ENCODE measurements around the gene BUD31. TPM values are rescaled to one million over a fixed set of nuclear protein-coding genes. Genes with fewer than 3 reads are reported as not detected.
A peak's percentile ranks its signal among the peaks of the same experiment; 100 is the strongest.
"Not testable (repeated sequence)": the region's sequence is repeated elsewhere in the genome, so short reads cannot be mapped to it uniquely, and the experiment has no call there.

BUD31 gene
- total RNA-seq, 1 experiment from 2014 or later: 74.9 TPM

- not testable (repeated sequence) for DNase-seq; H3K4me3 ChIP-seq (ENCODE audit: insufficient read depth, low read depth, low read length); H3K27me3 ChIP-seq (ENCODE audit: control insufficient read depth, insufficient read depth, low read length)
- H3K36me3 ChIP-seq (replicated peaks; ENCODE audit: control insufficient read depth, insufficient read depth, low read length): peaks cover 21% of the 10 kb centered on the region
Observed at GRCh38 chr7:99387239-99387635, 21.5 kb upstream of the BUD31 start.

GRCh38 chr7:99387912-99388311, 20.9 kb upstream of the BUD31 start:
- H3K27me3 ChIP-seq (ENCODE audit: control insufficient read depth, insufficient read depth, low read length): no peaks in the 10 kb centered on the region
- H3K4me3 ChIP-seq (ENCODE audit: insufficient read depth, low read depth, low read length): no peak overlapping the region
- peaks cover 21% of the 10 kb centered on the region for H3K36me3 ChIP-seq (replicated peaks; ENCODE audit: control insufficient read depth, insufficient read depth, low read length)
- no peak for DNase-seq

GRCh38 chr7:99389772-99390171, 19.0 kb upstream of the BUD31 start:
- peaks cover 21% of the 10 kb centered on the region for H3K36me3 ChIP-seq (replicated peaks; ENCODE audit: control insufficient read depth, insufficient read depth, low read length)
- DNase-seq: peak; percentile 28

DNA sequence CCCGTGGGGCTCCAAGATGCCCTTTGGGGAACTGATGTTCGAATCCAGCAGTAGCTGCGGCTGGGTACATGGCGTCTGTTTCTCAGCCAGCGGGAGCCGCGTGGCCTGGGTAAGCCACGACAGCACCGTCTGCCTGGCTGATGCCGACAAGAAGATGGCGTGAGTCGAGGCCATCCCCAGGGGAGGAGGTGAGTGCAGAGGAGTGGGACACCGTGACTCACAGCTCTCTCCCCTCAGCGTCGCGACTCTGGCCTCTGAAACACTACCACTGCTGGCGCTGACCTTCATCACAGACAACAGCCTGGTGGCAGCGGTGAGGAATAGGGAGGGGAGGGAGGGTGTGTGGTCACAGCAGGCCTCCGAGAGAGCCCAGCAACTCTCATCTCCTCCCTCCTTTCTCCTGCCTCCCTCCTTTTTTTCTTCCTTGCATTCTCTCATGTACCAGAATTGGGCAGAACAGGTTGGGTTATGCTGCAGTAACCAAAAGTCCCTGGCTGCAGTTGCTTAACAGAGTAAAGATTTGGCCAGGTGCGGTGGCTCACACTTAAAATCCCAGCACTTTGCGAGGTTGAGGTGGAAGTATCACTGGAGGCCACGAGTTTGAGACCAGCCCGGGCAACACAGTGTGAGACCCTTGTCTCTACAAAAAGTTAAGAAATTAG, 17.7 kb upstream of the BUD31 start:
- Histone ChIP-seq H3K27me3 (ENCODE audit: control insufficient read depth, insufficient read depth, low read length) (no peaks in the 10 kb centered on the region), H3K4me3 (ENCODE audit: insufficient read depth, low read depth, low read length) (no peak overlapping the region), H3K36me3 (replicated peaks; ENCODE audit: control insufficient read depth, insufficient read depth, low read length) (peaks cover 23% of the 10 kb centered on the region)
- peak; percentile 45 for DNase-seq

More at GRCh38 chr7:99389772-99390171, 19.0 kb upstream of the BUD31 start:
- Histone ChIP-seq H3K27me3 (ENCODE audit: control insufficient read depth, insufficient read depth, low read length) (no peaks in the 10 kb centered on the region), H3K4me3 (ENCODE audit: insufficient read depth, low read depth, low read length) (no peak overlapping the region)

DNA sequence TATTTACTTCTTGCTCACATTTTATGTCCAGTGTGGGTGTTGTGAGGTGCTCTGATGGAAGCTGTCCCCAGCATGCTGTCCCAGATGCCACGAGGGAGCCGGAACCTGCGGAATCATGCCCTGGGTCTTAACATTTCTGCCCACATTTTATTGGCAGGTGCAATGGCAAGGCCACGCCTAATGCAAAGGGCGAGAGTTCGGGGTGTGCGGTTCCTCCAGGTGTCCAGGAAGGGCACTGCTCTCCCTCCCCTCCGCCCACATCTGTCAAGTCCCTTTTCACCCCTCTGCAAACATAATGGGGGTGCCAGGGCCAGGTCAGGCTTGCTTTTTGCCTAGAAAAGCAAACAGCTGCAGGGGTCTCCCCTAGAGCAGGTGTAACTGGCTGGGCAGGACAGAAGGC, 16.7 kb upstream of the BUD31 start:
- H3K27me3 ChIP-seq (ENCODE audit: control insufficient read depth, insufficient read depth, low read length): no peaks in the 10 kb centered on the region
- H3K4me3 ChIP-seq (ENCODE audit: insufficient read depth, low read depth, low read length): peak overlapping the region; percentile 62
- no peak for DNase-seq
- H3K36me3 ChIP-seq (replicated peaks; ENCODE audit: control insufficient read depth, insufficient read depth, low read length): peaks cover 22% of the 10 kb centered on the region

DNA sequence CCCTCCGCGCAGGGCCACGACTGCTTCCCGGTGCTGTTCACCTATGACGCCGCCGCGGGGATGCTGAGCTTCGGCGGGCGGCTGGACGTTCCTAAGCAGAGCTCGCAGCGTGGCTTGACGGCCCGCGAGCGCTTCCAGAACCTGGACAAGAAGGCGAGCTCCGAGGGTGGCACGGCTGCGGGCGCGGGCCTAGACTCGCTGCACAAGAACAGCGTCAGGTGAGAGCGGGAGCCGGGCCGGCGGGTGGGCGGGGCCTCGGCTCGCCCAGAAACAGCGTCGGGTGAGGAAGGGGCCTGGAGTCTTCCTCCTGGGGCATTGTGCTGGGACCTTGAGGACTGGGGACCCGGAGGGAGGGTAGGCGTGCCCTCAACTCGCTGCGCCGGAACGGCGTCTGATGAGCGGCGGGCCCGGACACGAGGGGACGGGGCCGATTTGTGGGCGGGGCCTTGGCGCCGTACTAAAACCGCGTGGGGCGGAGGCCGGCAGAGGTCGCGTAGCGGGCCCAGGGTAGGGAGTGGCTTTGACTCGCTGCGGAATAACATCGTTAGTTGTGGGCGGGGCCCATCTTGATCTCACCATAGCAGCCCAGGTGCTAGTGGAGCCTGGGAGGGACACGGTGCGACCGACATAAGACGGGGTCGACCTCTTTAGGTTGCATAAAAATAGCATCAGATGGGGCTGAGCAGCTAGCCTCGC, 16.0 kb upstream of the BUD31 start:
- Histone ChIP-seq H3K4me3 (ENCODE audit: insufficient read depth, low read depth, low read length) (peak overlapping the region; percentile 62), H3K36me3 (replicated peaks; ENCODE audit: control insufficient read depth, insufficient read depth, low read length) (peaks cover 28% of the 10 kb centered on the region), H3K27me3 (ENCODE audit: control insufficient read depth, insufficient read depth, low read length) (no peaks in the 10 kb centered on the region)
- DNase-seq: peak; percentile 98

GRCh38 chr7:99393355-99394187, 15.2 kb upstream of the BUD31 start:
- Histone ChIP-seq H3K36me3 (replicated peaks; ENCODE audit: control insufficient read depth, insufficient read depth, low read length) (peaks cover 29% of the 10 kb centered on the region), H3K4me3 (ENCODE audit: insufficient read depth, low read depth, low read length) (peak overlapping the region; percentile 62), H3K27me3 (ENCODE audit: control insufficient read depth, insufficient read depth, low read length) (no peaks in the 10 kb centered on the region)
- peak; percentile 96 for DNase-seq

DNA sequence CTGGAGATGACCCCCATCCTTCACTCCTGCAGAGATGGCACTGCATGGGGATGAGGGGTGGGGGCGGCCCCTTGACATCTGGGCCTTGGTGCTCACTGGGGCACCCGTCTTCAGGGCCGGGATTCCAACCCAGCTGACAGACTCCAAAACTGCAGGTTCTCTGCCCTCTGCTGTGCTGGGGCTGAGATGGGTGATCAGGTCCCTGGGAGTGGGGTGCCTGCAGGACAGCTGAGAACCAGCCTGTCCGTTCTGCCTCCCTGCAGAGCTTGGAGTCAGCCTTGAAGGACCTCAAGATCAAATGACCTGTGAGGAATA, 14.6 kb upstream of the BUD31 start:
- Histone ChIP-seq H3K36me3 (replicated peaks; ENCODE audit: control insufficient read depth, insufficient read depth, low read length) (peaks cover 31% of the 10 kb centered on the region), H3K4me3 (ENCODE audit: insufficient read depth, low read depth, low read length) (no peak overlapping the region), H3K27me3 (ENCODE audit: control insufficient read depth, insufficient read depth, low read length) (no peaks in the 10 kb centered on the region)
- DNase-seq: peak; percentile 27

DNA sequence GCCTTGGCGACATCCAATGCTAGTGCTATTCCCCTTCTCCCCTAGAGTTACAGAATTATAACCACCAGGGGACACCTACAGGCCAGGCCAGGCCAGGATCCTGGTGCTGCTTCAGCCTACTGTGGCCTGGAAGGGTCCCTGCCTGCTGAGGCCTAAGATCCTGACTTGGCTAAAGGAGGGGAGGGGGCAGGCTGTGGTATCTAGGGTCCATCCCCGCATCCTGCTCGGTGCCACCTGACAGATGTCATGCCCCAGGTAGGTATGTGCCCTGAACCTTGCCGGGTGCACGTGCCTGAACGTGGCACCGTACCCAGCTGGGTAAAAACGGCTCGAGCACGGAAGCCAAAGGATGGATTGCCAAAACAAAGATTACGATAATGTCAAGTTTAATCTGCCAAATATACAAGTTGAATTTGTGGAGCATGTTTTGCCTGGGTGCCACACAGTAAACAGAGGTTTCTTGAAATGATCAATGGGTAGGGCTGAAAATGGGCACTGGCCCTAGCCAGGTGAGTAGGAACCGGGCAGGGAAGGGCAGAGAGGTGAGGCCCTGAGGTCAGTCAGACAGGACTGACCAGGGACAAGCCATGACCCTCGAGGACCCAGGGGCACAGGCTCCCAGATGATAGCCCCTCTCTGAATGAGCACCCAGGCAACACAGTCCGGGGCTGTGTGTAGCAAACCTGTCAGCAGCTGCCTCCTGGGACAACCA, 13.0 kb upstream of the BUD31 start:
- H3K4me3 ChIP-seq (ENCODE audit: insufficient read depth, low read depth, low read length): no peak overlapping the region
- peaks cover 40% of the 10 kb centered on the region for H3K36me3 ChIP-seq (replicated peaks; ENCODE audit: control insufficient read depth, insufficient read depth, low read length)
- H3K27me3 ChIP-seq (ENCODE audit: control insufficient read depth, insufficient read depth, low read length): no peaks in the 10 kb centered on the region
- peak; percentile 64 for DNase-seq

GRCh38 chr7:99396418-99397296, 12.1 kb upstream of the BUD31 start:
- H3K27me3 ChIP-seq (ENCODE audit: control insufficient read depth, insufficient read depth, low read length): no peaks in the 10 kb centered on the region
- peak; percentile 39 for DNase-seq
- no peak overlapping the region for H3K4me3 ChIP-seq (ENCODE audit: insufficient read depth, low read depth, low read length)
- H3K36me3 ChIP-seq (replicated peaks; ENCODE audit: control insufficient read depth, insufficient read depth, low read length): peaks cover 41% of the 10 kb centered on the region

DNA sequence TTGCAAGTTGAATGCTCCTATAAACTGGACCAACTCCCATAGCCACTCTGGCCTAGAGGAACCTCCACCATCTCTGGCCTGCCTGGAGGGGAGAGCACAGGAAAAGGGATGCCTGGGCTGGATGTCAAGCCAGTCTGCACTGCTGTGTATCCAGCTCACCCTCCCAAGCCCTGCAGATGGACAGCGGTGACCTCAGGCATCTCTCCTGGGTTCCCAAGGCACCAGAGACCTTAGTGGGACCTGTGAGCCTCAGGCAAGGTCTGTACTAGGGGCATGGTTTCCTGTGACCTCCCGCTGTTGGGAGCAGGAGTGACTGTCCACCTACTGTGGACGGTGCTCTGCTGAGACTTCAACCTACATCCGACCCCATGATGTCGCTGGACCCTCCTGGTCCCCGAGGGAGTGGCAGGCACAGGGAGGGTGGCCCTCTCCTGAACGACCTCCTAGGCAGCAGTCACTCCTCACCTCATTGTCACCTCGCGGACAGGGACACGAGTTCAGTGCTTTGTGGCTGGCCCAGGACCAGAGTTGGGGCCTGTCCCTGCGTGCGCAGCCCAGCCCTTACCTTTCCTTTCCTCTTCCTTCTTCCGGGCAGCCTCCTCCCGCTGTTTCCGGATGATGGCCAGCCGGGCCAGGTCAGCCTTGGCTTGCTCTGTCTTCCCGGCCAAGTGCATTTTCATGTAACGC, 11.3 kb upstream of the BUD31 start:
- Histone ChIP-seq H3K36me3 (replicated peaks; ENCODE audit: control insufficient read depth, insufficient read depth, low read length) (peaks cover 45% of the 10 kb centered on the region), H3K4me3 (ENCODE audit: insufficient read depth, low read depth, low read length) (no peak overlapping the region), H3K27me3 (ENCODE audit: control insufficient read depth, insufficient read depth, low read length) (no peaks in the 10 kb centered on the region)
- DNase-seq: peak; percentile 31

DNA sequence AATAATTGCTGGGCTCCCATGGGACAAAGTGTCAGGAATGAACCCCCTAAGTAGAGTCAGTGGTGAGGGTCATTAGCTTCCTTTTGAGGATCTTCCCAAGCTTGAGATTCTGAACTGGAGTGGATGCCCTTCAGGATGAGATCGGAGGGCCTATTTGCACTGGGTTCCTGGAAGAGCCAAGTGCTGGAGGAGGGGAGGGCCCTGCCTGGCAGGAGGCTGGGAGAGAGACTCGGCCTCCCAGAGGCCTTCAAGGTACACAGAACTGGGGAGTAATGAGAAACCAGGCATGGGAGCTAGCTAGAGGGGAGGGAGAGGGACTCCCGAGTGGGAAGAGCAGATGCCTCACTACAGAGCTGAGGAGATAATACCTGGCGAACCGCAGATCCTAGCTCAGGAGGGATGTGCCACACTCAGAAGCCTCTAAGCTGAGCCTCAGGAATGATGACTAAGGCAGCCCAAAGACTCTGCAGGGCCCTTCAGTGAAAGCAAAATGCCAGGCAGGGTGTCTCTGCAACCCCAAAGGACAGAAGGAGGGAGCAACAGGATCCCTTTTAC, 9.8 kb upstream of the BUD31 start:
- DNase-seq: peak; percentile 23
- H3K36me3 ChIP-seq (replicated peaks; ENCODE audit: control insufficient read depth, insufficient read depth, low read length): peaks cover 53% of the 10 kb centered on the region
- H3K4me3 ChIP-seq (ENCODE audit: insufficient read depth, low read depth, low read length): no peak overlapping the region
- no peaks in the 10 kb centered on the region for H3K27me3 ChIP-seq (ENCODE audit: control insufficient read depth, insufficient read depth, low read length)

DNA sequence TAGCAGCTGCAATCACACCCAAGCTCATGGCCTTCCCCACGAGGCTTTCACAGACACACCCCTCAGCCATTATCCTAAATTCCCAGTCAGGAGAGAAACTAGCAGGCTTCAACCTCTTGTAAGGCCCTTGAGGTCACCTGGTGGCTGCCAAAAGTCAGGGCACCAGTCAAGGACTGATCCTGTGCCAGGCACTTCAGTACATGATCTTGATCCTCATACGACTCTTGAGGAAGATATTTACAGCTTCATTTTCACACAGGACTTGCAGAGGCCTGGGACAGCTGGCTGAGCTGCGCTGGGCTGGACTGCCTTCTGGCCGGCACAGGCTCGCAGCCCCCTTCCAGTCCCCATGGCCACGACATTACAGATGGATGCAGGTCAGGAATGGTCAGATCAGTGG, 9.2 kb upstream of the BUD31 start:
- no peaks in the 10 kb centered on the region for H3K27me3 ChIP-seq (ENCODE audit: control insufficient read depth, insufficient read depth, low read length)
- peaks cover 59% of the 10 kb centered on the region for H3K36me3 ChIP-seq (replicated peaks; ENCODE audit: control insufficient read depth, insufficient read depth, low read length)
- no peak overlapping the region for H3K4me3 ChIP-seq (ENCODE audit: insufficient read depth, low read depth, low read length)
- no peak for DNase-seq
